ENCODE measurements around the gene GPATCH1. TPM values are rescaled to one million over a fixed set of nuclear protein-coding genes. Genes with fewer than 3 reads are reported as not detected.
A peak's percentile ranks its signal among the peaks of the same experiment; 100 is the strongest.

GPATCH1 gene
- total and polyA plus RNA-seq, 10 of the 15 experiments (the other 5 are each of a cell fraction or from before 2014, with no cell fraction given) = 4.5 to 9.6 (median 7.2) TPM

DNA sequence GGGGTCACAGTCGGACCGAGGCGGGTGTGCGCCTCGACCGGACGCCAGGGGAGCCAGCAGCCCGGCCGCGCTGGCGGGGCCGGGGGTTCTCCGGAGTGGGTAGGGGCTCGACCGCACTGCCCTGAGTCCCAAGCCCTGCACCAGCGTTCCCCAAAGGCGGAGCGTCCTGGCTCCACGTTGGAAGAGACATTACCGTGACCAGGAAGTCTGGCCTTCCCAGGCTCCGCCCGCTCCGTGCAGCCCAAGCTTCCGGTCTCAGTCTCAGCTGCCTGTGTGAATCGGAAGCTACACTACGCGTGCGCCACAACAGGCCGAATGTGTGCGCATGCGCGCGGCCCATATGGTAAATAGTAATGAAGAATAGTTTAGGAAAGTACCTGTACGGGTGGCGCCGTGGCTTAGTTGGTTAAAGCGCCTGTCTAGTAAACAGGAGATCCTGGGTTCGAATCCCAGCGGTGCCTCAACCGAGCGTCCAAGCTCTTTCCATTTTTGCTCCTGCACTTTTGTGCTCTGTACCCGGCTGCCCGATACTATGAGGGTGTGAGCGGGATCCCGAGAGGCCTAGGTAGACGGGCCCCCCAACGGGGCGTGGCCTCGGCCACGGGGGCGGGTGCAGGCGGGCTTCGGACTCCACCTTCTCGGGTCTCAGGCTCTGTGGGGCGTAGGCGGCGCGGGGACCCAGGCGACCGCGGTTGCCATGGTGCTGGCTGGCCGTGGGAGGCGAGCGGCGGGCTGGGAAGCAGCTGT is 95.9 kb downstream of the GPATCH1 start (continued):
- TF ChIP-seq SP1 (IDR thresholded peaks at IDR 0.05; ENCODE audit: low read depth, low read length) (peak; percentile 75), CREB1 (IDR thresholded peaks at IDR 0.05; ENCODE audit: low read depth) (peak; percentile 45), SPI1 (IDR thresholded peaks at IDR 0.05; ENCODE audit: borderline replicate concordance, insufficient read depth, low read depth, low read length) (0 out of 2 replicates have a peak, but pooled peaks have one; percentile 4), CREM (IDR thresholded peaks at IDR 0.05; ENCODE audit: low read depth) (no peak; the same call in 1 of the 2 replicates), ZSCAN29 (IDR thresholded peaks at IDR 0.05) (peak; percentile 90), ESRRA (IDR thresholded peaks at IDR 0.05; ENCODE audit: low read length) (peak; percentile 82; the same call in 1 of the 2 replicates), NRF1 (conservative IDR thresholded peaks at IDR 0.05; ENCODE audit: low read depth, low read length) (peak; percentile 93), TCF12 (IDR thresholded peaks at IDR 0.05; ENCODE audit: low read depth, low read length) (peak; percentile 77; the same call in 1 of the 2 replicates), MTA2 (IDR thresholded peaks at IDR 0.05; ENCODE audit: low read depth) (no peak), GABPA (IDR thresholded peaks at IDR 0.05; ENCODE audit: low read depth) (peak; percentile 73), FOXK2 (IDR thresholded peaks at IDR 0.05) (peak; percentile 88), SIN3A (IDR thresholded peaks at IDR 0.05; ENCODE audit: low read depth, low read length) (0 out of 2 replicates have a peak, but pooled peaks have one; percentile 60), MEF2A (IDR thresholded peaks at IDR 0.05; ENCODE audit: insufficient read depth, low read depth, low read length) (0 out of 2 replicates have a peak, but pooled peaks have one; percentile 18), HDAC6 (IDR thresholded peaks at IDR 0.05; ENCODE audit: unreplicated experiment) (no peak), RUNX3 (IDR thresholded peaks at IDR 0.05; ENCODE audit: low read length) (peak; percentile 39), SRF (IDR thresholded peaks at IDR 0.05; ENCODE audit: low read depth in 2 of 2, low read length in 2 of 2) (no peak), ZNF274 (IDR thresholded peaks at IDR 0.05; ENCODE audit: insufficient read depth, insufficient read length) (no peak), RBBP5 (conservative IDR thresholded peaks at IDR 0.05) (0 out of 2 replicates have a peak, but pooled peaks have one; percentile 85), NBN (IDR thresholded peaks at IDR 0.05) (peak; percentile 92)
- TF ChIP-seq, protein P1, sequence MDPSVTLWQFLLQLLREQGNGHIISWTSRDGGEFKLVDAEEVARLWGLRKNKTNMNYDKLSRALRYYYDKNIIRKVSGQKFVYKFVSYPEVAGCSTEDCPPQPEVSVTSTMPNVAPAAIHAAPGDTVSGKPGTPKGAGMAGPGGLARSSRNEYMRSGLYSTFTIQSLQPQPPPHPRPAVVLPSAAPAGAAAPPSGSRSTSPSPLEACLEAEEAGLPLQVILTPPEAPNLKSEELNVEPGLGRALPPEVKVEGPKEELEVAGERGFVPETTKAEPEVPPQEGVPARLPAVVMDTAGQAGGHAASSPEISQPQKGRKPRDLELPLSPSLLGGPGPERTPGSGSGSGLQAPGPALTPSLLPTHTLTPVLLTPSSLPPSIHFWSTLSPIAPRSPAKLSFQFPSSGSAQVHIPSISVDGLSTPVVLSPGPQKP (IDR thresholded peaks at IDR 0.05; ENCODE audit: low read depth, low read length) = peak; percentile 83
- TF ChIP-seq, protein P2, sequence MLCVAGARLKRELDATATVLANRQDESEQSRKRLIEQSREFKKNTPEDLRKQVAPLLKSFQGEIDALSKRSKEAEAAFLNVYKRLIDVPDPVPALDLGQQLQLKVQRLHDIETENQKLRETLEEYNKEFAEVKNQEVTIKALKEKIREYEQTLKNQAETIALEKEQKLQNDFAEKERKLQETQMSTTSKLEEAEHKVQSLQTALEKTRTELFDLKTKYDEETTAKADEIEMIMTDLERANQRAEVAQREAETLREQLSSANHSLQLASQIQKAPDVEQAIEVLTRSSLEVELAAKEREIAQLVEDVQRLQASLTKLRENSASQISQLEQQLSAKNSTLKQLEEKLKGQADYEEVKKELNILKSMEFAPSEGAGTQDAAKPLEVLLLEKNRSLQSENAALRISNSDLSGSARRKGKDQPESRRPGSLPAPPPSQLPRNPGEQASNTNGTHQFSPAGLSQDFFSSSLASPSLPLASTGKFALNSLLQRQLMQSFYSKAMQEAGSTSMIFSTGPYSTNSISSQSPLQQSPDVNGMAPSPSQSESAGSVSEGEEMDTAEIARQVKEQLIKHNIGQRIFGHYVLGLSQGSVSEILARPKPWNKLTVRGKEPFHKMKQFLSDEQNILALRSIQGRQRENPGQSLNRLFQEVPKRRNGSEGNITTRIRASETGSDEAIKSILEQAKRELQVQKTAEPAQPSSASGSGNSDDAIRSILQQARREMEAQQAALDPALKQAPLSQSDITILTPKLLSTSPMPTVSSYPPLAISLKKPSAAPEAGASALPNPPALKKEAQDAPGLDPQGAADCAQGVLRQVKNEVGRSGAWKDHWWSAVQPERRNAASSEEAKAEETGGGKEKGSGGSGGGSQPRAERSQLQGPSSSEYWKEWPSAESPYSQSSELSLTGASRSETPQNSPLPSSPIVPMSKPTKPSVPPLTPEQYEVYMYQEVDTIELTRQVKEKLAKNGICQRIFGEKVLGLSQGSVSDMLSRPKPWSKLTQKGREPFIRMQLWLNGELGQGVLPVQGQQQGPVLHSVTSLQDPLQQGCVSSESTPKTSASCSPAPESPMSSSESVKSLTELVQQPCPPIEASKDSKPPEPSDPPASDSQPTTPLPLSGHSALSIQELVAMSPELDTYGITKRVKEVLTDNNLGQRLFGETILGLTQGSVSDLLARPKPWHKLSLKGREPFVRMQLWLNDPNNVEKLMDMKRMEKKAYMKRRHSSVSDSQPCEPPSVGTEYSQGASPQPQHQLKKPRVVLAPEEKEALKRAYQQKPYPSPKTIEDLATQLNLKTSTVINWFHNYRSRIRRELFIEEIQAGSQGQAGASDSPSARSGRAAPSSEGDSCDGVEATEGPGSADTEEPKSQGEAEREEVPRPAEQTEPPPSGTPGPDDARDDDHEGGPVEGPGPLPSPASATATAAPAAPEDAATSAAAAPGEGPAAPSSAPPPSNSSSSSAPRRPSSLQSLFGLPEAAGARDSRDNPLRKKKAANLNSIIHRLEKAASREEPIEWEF (IDR thresholded peaks at IDR 0.05; ENCODE audit: insufficient replicate concordance, low read depth, low read length) = no peak
- TF ChIP-seq, protein P3, sequence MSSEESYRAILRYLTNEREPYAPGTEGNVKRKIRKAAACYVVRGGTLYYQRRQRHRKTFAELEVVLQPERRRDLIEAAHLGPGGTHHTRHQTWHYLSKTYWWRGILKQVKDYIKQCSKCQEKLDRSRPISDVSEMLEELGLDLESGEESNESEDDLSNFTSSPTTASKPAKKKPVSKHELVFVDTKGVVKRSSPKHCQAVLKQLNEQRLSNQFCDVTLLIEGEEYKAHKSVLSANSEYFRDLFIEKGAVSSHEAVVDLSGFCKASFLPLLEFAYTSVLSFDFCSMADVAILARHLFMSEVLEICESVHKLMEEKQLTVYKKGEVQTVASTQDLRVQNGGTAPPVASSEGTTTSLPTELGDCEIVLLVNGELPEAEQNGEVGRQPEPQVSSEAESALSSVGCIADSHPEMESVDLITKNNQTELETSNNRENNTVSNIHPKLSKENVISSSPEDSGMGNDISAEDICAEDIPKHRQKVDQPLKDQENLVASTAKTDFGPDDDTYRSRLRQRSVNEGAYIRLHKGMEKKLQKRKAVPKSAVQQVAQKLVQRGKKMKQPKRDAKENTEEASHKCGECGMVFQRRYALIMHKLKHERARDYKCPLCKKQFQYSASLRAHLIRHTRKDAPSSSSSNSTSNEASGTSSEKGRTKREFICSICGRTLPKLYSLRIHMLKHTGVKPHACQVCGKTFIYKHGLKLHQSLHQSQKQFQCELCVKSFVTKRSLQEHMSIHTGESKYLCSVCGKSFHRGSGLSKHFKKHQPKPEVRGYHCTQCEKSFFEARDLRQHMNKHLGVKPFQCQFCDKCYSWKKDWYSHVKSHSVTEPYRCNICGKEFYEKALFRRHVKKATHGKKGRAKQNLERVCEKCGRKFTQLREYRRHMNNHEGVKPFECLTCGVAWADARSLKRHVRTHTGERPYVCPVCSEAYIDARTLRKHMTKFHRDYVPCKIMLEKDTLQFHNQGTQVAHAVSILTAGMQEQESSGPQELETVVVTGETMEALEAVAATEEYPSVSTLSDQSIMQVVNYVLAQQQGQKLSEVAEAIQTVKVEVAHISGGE (CRISPR knock-in tag; IDR thresholded peaks at IDR 0.05) = peak; percentile 82
